Measurements from ENCODE around the gene SARNP.
"Not testable (repeated sequence)": the region's sequence is repeated elsewhere in the genome, so short reads cannot be mapped to it uniquely, and the experiment has no call there.

The SARNP gene, protein sequence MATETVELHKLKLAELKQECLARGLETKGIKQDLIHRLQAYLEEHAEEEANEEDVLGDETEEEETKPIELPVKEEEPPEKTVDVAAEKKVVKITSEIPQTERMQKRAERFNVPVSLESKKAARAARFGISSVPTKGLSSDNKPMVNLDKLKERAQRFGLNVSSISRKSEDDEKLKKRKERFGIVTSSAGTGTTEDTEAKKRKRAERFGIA
- 6.4 to 8.8 (median 8.5) reads per million in 4 donors for total RNA-seq

DNA sequence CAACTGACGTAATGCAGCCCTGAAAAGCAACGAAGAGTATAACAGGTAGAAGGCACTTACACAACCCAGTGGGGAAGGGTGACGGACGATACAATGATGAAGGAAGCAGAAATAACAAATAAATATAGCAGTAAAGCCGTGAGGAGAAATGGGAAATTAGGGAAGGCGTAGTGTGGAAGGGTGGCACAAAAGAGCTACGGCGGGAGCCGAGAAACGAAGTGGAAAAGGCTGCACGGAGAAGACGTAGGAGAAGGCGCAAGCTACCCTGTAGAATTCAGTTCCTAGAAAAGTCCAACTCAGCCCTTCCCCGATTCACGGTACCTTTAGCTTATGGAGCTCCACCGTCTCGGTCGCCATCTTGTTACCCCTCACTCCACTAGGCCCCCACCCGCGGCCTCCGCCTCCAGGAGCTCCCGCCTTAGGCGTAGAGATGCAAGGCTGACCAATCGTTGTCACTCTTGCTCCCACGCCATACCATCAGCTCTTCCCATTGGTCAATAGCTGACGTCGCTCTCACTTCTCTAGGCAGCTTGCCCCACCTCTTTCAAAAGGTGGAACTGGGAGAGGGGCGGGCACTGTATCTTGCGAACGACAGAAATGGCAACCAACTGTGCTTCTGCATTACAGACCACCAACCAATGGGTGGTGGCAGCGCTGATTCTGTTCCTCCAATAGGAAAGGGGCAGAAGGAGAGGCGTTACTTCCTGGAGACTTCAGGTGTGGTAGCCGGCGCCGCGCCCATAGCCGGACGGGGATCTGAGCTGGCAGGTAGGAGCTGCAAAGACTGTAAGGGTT lies at the start of gene SARNP, which contains the start of gene ORMDL2:
TSS of gene SARNP (minus strand) at position 380 of the 795 bp plus-strand sequence. CDS start at position 357, 23 bp downstream.
TSS of gene ORMDL2 (plus strand) at position 697 of the 795 bp plus-strand sequence. CDS start 959 bp downstream, outside the sequence.
- peak; percentile 90 to 100 (median 96) for DNase-seq

DNA sequence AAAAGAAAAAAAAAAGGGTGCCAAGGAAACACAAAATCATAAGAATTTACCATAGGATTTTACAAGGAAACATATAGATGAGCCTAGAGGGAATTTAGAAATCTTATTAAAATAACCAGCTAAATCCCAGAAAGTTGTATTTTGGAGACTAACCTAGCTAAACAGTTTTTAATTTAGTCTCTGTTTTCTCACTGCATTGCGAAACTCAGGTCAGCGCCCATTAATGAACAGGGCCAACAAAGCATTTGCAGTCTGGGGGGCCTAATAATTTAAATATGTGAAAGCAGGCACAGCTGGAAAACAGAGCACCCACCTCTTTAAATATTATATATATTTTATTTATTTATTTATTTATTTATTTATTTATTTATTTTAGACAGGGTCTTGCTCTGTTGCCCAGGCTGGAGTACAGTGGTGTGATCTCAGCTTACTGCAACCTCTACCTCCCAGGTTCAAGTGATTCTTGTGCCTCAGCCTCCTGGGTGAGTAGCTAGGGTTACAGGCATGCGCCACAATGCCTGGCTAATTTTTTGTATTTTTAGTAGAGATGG lies 49.0 kb upstream of the SARNP start:
- not testable (repeated sequence) for DNase-seq

DNA sequence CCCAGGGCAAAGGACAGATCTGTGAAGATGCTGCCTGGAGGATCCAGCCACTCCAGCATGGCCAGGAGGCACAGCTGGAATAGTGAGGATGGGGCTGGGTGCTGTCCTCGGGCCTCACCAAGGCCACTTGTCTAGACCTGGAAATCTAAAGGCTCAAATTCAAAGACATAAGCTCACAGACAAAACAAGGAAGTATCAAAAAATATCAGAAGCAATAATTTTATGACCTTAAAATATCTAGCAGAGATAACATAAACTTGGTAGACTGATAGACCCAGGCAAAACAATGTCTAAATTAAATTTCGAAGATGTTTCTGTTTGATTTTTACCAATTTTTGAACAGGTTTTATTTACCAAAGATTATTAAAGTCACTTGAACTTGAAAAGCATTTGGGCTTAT lies 47.8 kb upstream of the SARNP start:
- DNase-seq: no peak

DNA sequence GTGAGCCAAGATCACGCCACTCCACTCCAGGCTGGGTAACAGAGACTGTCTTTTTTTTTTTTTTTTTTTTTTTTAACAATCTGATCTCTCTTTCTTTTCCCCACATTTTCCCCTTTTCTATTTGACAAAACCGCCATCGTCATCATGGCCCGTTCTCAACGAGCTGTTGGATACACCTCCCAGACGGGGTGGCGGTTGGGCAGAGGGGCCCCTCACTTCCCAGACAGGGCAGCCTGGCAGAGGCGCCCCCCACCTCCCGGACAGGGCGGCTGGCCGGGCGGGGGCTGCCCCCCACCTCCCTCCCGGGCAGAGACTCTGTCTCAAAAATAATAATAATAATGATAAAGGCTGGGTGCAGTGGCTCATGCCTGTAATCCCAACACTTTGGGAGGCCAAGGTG lies 45.4 kb upstream of the SARNP start:
- DNase-seq: not testable (repeated sequence)

DNA sequence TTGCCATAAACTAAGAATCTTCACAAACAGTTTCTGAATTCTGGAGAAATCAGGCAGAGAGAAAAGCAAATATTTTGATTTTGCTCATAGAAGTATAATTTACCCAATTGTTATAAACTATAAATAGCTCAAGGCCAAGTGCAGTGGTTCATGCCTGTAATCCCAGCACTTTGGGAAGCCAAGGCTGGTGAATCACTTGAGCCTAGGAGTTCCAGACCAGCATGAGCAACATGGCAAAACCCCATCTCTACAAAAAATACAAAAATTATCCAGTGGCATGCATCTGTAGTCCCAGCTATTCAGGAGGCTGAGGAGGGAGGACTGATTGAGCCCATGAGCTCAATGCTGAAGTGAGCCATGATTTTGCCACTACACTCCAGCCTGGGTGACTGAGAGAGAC lies 44.8 kb upstream of the SARNP start:
- no peak for DNase-seq

DNA sequence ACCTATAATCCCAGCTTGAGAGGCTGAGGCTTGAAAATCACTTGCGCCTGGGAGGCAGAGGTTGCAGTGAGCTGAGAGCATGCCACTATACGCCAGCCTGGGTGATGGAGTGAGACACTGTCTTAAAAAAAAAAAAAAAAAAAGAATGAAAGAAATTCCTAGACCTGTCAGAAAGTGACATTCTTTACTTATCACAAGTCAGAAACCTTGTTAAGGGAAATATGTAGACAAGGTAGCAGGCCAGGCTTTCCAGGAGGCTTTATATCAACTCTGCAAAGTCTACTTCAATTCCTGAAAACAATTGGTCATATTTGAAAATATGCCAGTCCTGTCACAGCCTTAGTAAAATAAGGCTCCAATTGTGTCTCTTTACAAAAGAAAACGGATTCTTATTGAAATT lies 44.3 kb upstream of the SARNP start:
- no peak for DNase-seq

DNA sequence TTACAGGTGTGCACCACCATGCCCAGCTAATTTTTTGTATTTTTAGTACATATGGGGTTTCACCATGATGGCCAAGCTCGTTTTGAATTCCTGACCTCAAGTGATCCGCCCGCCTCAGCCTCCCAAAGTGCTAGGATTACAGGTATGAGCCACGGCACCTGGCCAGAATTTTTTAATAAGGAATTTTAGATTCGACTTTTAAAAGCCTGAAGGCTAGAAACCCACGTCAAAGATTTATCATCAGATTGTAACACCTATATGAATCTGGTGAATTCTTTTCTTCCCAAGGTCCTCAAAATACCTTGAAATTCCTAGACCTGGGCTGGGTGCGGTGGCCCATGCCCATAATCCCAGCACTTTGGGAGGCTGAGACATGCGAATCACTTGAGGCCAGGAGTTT lies 43.9 kb upstream of the SARNP start:
- no peak for DNase-seq

DNA sequence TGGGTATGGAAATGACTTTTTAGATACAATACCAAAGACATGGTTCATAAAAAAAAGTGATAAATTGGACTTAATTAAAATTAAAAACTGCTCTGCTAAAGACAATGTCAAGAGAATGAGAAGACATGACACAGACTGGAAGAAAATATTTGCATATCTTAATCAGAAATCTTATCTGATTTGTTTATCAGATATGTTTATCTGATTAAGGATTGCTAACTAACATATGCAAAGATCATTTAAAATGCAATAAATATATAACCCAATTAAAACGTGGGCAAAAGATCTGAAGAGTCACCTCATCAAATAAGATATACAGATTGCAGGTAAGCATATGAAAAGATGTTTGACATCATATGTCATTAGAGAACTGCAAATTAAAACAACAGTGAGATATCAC lies 35.2 kb upstream of the SARNP start:
- DNase-seq: no peak

DNA sequence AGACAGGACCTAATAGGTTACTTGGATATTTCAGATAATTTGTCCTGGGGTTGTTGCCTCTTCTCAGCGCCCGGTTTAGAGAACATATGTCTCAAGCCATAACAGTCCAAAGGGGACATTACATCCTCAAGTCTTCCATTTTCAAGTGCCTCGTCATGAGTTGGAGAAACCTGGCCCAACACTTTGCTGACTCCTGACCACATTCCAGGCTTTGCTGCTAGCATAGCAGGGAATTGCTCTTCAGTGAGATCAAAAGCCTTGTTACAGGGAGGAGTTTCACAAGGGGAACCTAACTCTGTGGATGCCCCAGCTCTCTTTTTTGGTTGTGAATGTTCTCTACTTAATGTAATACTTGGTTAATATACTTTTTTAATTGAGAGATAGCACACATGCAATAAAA lies 33.4 kb upstream of the SARNP start:
- no peak for DNase-seq

DNA sequence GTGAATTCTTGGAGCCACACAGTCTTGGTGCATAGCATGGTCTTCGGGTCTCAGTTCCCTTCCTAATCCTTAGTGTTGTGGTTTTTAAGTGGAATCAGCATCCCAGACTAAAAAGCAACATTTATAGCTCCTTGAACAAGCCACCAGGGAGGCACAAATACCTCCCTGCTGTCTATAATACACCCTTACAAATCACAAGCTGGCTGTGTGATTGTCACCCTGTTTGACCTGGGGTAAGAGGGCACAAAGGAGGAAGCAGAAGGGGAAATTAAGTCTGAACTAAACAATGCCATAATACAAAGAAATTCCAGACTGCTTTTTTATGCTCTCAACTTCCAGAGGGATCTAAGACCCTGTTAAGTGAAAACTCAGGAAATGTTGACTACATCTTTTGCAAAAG lies 32.9 kb upstream of the SARNP start:
- no peak for DNase-seq

DNA sequence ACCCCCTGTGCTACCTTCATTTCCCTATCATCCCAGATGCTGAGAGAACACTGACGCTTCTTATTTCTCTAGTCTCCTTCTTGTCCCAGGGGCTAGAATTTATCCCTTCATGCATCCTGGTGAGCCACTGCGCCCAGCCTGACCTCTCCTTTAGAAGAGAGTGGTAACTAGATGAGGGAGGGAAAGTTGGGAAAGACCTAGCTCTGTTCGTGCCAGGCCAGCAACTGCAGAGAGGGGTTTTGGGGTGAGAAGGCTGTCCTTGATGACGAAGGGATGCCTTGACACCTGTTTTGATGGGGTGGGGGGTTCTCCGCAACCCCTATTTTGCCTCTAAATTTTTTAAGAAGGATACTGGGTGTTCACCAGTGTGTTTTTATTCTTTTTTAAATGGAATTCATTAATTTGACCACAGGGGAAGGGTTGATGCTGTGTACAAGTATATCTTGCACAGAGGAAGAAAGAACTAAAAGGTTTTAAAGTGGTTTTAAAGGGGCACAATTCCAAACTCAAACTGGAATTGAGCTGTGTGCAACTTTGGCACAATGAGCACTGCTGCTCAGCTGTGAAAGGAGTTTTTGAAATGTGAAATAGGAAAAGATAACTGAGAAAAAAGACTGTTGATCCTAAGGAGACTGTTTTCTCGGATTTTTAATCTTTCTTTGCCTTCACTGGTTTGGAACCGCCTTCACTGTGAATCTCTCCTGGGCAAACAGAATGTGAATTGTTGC lies 32.3 kb upstream of the SARNP start:
- DNase-seq: no peak

DNA sequence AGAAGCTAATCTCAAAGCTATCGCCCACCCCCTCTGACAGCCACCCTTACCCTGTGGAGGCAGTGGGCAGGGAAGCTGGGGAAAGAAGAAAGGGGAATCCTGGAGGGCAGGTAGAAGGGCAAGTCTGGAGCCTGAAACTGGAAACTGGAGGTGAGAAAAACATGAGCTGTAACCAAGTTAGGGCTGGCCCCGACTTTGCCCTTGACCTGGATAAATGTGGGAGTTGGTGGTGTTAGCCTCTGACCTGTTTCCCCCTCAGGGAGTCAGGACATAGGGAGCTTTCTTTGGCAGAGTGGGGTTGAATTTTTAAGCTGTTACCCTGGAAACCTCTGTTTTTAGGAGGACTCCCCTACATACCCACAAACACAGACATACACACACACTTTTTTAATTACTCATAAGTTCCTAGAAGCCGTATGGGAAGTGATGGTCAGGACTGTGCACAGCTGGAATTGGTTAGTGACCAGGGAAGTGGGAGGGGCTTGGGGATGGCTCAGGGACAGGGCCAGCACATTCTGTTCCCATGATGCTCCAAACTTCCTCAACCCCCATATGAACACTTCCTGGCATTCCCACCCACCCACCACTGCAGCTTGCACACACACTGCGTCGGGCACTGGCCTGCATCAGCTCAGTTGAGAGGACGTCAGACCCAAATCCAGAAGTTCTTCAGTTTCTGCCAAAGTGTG lies 30.2 kb upstream of the SARNP start:
- DNase-seq: no peak

DNA sequence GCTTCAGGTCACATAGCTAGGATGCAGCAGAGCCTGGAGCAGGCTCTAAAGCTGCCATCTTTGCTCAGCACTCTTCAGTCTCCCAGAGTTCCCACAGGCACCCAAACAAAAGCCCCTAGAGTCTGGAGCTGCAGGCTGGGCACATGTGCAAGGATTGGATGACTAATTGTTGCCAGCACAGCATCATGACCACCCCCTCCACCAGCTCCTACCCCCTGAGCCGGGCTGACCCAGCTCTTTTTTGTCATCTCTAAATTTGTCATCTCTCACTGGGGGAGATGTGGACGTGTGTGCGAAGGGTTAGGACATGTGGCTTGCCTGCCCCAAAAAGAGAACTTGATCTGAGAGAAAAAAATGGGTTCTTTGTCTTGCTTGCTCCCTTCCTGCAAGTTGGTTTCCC lies 29.5 kb upstream of the SARNP start:
- no peak for DNase-seq

DNA sequence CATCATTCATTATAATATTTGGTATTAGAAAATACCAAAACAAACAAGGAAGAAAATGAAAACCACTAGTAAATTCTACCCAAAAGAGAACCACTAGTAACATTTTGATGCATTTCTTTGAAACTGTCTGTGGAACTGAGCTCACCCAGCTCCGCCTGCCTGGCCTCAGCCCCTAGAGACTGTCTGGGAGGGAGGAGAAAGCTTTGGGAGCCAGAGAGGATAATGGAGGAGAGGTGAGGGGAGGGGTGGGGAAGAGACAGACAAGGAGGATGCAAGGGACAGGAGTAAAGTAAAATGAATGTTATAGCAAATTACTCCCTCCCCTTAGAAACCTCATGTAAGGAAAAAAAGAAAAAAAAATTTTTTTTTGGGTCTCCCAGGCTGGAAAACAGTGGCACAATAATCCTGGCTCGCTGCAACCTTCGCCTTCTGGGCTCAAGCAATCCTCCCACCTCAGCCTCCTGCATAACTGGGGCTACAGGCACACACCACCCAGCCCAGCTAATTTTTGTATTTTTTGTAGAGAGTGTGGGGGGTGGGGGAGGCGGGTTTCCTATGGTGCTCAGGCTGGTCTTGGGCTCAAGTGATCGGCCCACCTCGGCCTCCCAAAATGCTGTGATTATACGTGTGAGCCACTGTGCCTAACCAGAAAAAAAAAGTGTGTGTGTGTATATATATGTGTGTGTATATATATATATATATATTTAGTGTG lies 28.4 kb upstream of the SARNP start:
- no peak for DNase-seq

DNA sequence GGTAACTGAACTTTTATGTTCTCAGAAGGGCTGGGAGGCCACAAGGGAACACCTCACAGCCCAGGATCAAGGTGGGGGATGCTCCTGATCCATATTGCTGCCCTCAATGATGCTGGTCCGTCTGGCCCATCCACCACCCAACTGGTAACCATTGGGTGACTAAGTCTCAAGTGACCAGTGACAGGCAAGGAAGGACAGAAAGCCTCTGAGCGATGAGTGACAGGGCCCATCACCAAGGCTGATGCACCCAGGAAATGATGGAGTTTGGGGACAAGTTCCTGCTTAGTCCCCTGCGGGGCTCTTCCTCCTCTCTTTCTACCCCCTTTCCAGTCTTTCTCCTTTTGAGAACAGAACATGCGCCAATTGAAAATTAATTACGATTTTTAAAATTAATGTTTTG lies 27.8 kb upstream of the SARNP start:
- no peak for DNase-seq

DNA sequence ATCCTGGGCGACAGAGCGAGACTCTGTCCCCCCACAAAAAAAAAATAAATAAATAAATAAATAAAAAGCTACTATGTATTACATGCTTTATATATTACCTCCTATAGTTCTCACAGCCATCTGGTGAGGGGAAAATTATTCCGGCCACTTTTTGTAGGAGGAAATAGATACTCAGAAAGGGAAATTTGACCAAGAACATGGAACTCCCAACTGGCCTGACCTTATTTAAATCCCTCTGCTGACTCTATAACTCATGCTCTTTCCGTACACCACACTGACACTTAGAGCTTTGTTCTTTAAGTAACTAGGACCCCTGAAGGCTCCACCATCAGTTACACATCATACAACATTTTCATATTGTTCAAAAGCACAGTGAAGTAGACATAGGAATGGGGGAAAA lies 27.4 kb upstream of the SARNP start:
- no peak for DNase-seq

DNA sequence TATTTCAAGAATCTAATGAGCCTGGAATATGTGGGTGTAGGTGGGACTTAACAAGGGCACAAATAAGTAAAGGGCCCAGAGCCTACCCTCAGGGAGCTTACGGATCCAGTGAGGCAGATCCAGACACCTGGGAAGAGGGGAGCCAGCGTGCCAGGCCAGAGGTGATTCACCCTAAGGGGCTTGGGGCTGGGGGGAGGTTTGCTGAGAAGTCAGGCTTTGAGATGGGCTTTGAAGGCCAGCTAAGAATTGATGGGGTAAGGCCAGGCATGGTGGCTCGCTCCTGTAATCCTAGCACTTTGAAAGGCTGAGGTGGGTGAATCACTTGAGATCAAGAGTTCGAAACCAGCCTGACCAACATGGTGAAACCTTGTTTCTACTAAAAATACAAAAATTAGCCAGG lies 25.9 kb upstream of the SARNP start:
- no peak for DNase-seq

DNA sequence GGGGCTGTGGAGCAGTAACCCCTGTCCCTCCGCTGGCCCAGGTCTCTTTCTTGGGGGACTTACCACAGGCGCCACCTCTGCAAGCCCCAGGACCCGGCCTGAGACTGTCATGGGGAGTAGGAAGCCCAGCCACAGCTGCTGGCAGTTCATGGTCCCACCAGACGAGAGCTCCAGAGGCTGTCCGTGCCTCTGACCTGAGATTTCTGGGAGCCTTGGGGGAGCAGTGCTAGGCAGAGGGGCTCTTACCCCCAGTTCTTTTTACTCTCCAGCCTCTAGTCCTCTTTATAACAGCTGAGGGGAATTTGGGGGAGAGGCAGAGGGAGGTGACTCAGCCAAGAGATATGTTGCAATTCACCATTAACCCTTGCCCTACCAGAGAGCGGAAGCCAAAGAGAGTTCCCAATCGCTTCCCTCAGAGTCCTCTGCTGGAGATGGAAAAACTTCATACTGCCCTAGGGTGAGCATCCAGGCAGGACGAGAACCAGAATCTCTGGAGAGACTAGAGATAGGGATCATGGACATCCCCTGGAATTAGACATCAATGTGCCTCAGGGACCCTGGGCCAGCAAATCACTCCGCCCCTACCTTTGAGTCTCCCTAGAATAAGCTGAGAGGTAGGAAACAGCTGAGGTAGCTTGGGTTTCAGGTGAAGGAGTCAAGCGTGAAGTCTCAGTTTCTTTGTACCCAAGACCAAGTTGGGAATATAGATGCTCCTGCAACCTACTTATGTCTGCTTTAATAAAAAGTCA lies 25.3 kb upstream of the SARNP start, which contains the start of gene MMP19:
TSS of gene MMP19 (minus strand) at position 256 of the 749 bp plus-strand sequence. CDS start at position 150, 106 bp downstream.
- no peak for DNase-seq

DNA sequence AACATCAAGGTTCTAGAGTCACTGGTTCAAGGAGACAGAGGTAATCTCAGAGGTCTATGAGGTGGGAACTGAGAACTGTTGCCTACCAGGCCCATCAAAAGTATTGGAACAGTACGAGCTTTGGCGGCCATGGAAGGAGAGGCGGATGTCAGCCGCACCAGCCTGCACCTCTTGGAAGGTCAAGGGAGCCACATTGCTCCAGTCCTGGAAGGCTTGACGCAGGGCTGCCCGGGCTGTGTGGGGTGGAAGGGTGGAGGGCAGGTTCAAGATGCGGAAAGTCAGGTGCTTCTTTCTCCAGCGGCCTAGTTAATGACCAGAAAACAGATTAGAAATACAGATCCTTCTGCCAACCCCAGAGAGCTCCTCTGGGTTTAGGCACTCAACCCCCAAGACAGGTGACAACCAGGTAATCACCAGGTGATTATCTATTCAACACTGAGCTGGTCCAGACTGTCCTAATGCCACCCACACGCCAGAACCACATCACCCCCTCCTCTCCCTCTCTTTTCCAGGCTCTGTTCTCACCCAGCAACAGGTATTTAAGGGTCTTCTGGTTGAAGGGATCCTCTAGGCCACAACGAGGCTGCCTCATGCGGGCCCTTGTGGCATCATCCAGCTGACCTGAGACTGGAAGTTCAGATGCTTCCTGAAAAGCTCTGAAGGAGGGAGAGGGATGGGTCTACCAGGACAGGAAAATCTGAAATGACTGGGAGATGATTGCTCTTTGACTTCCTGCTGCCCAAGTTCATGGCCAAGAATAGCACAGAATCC lies 23.2 kb upstream of the SARNP start:
- DNase-seq: no peak

All from T-helper 1 cell (primary cell).